ENCODE measurements around the gene RAB35.

The RAB35 gene

DNA sequence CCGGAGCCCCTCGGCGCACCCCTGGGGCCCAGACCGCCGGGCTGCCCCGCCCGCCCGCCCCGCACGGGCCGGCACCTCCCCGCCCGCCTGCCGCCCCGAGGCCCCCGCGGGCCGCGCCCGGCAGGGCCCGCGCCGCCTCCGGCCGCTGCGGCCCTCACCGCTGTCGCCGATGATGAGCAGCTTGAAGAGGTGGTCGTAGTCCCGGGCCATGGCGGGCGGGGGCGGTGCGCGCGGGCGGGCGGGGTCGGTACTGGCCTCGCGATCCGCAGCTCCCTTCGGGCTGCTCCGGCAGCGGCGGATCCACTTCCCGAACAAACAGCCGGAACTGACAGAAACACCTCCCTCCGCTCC, at the start of gene RAB35:
TSS of gene RAB35 (minus strand) at position 313 of the 351 bp plus-strand sequence. CDS start at position 210, 103 bp downstream.
- DNase-seq (ENCODE audit: insufficient read length, low spot score) (no peak), FAIRE-seq (no peak)
- TF ChIP-seq, protein P1, sequence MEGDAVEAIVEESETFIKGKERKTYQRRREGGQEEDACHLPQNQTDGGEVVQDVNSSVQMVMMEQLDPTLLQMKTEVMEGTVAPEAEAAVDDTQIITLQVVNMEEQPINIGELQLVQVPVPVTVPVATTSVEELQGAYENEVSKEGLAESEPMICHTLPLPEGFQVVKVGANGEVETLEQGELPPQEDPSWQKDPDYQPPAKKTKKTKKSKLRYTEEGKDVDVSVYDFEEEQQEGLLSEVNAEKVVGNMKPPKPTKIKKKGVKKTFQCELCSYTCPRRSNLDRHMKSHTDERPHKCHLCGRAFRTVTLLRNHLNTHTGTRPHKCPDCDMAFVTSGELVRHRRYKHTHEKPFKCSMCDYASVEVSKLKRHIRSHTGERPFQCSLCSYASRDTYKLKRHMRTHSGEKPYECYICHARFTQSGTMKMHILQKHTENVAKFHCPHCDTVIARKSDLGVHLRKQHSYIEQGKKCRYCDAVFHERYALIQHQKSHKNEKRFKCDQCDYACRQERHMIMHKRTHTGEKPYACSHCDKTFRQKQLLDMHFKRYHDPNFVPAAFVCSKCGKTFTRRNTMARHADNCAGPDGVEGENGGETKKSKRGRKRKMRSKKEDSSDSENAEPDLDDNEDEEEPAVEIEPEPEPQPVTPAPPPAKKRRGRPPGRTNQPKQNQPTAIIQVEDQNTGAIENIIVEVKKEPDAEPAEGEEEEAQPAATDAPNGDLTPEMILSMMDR (IDR thresholded peaks at IDR 0.05; ENCODE audit: insufficient read depth, missing control alignments), result no peak

DNA sequence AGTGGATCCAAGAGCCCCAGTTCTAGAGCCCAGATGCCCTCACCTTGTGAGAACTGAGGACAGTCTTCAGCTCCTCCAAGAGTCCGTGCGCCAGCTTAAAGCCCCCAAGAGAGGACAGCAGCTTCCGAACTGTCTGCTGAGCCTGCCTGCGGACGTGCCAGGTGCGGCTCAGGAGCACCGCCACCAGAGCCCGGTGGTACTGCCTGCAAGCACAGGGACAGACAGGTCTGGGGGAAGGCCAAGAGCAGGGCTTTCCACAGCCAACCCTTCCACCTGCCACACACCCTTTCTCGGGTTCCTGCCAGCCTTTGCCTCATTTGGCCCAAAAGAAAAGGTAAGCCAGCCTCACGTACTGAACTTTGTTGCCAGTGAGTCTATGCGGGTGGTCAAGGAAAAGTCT, 47.7 kb upstream of the RAB35 start:
- TF ChIP-seq, protein P1 (IDR thresholded peaks at IDR 0.05; ENCODE audit: insufficient read depth, missing control alignments), result no peak

DNA sequence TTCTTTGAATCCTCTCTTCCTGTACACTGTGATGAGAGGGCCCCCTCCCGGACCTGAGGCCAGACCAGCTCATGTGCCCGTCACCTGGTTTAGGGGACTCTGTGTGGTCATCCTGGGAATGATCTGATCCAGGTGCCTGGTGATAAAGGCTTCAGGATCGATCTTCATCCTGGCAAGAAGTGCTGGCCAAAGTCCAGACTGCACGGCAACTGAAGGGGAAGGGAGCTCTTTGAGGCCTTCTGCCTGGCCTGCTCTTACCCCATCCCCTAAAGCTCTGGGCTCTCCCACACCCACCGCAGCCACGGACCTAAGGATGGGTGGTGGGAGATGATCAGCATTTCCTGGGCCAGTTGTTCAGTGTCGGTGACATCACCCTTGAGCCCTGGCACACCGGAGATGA, 46.2 kb upstream of the RAB35 start:
- DNase-seq (ENCODE audit: insufficient read length, low spot score) (no peak), FAIRE-seq (no peak)
- TF ChIP-seq, protein P1 (IDR thresholded peaks at IDR 0.05; ENCODE audit: insufficient read depth, missing control alignments), result no peak

More for the DNA sequence above, 47.7 kb upstream of the RAB35 start:
- FAIRE-seq (no peak), DNase-seq (ENCODE audit: insufficient read length, low spot score) (no peak)

DNA sequence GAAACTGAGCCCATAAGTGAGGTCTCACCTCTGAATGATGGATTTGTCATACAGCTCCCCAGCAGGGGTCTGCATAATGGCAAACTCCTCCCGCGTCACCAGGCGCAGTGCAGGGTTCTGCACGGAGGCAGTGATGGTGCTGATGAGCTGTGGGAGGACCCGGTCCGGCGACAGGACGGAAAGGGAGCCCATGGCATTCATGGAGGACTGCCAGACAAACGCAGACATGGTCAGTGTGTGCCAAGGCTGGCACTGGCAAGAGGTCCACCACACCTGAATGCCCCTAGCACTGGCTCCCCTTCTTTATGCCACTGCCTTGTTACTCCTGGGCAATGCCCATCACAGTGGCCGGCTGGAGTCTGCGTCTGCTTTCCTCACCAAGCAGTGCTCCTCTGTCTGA, 45.3 kb upstream of the RAB35 start:
- no peak for DNase-seq (ENCODE audit: insufficient read length, low spot score)
- TF ChIP-seq, protein P1 (IDR thresholded peaks at IDR 0.05; ENCODE audit: insufficient read depth, missing control alignments), result no peak
- FAIRE-seq, result no peak

DNA sequence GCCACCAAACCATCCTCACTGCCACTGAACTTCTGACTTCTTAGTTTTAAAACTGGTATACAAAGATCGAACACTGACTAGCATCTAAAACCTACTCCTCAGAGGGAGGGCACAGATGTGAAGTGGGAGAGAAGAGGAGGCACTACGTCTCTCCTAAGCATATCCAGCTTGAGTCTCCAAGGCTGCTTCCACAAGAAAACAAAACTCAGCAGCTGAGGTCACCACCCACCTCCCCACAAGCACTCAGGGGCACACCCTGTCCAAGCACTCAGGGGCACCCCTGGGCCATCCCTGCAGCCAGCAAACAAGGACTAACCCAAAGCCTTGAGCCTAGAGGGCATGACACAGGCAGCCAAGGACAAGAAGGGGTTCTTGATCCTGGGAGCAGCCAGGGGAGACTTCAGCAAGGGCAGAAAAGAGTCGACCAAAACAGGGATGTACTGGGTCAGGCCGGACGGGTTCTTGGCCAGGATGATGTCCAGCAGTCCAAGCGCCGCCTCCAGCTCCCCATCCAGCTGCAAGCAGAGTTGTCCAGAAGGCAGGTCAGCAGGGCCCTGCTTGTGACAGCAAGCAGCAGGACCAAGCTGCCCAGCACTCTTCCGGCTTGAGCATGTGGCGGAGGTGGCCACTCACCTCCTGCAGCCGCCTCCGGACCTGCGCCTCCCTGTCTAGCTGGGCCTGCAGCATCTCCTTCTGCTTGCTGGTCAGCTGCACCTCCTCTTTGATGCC, 43.1 kb upstream of the RAB35 start:
- no peak for DNase-seq (ENCODE audit: insufficient read length, low spot score)
- TF ChIP-seq, protein P1 (IDR thresholded peaks at IDR 0.05; ENCODE audit: insufficient read depth, missing control alignments), result no peak
- no peak for FAIRE-seq

DNA sequence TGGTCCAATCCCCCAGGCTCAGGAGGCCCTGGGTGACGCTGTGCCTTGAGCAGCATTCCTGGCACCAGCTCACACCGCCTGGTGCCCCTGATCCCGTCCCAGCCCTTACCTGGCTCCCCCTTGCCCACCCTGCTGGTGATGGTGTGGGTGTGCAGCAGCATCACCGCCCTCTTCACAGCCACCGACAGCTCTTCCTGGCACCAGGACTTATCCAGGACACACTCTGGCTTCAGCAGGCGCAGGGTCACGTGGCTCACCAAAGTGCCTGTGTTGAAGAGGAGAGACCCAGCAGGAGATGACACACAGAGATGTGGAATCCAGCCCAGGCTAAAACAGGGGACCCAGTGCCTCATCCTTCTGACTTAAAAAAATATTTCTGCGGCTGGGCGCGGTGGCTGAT, 41.8 kb upstream of the RAB35 start:
- no peak for FAIRE-seq

DNA sequence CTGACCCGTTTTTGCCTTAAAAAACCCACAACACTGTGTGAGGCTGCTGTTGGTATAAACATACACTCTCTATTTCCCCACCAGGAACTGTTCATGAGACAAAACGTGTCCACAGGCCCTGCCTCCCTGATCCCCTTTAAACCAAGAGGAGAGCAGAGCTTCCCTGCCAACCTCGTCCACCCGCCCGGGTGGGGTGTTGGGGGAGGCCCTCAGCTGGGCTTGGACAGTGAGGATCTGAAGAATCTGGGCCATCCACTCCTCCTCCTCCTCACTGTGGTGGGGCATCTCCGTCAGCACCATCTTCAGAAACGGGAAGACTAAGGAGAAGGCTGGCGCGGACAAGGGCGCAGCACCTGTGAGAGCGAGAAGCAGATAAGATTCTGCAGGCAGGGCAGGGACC, 41.1 kb upstream of the RAB35 start:
- DNase-seq (ENCODE audit: insufficient read length, low spot score), result no peak
- no peak for FAIRE-seq
- TF ChIP-seq, protein P1 (IDR thresholded peaks at IDR 0.05; ENCODE audit: insufficient read depth, missing control alignments), result no peak

More for the DNA sequence above, 41.8 kb upstream of the RAB35 start:
- TF ChIP-seq, protein P1 (IDR thresholded peaks at IDR 0.05; ENCODE audit: insufficient read depth, missing control alignments), result no peak
- no peak for DNase-seq (ENCODE audit: insufficient read length, low spot score)
